ENCODE results near the gene PDCD1LG2.

DNA sequence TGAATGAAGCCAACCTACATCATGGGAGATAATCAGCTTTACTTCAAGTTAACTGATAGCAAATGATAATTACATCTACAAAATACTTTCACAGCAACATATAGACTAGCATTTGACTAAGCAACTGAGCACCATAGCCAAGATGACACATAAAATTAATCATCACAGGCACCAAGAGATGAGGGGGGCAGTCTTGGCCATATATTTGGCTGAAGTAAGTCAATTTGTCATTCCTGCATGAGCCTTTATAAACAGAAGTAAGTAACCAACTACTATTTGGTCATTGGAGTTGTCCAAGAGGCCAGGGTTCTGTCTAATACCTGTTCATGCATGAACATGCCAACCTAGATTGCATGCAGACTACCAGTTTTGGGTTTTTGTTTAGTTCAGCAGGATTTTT is 53.6 kb downstream of the PDCD1LG2 start:
- TF ChIP-seq POLR2AphosphoS5 (IDR thresholded peaks at IDR 0.05; ENCODE audit: low read depth, low read length) (no peak), TCF7L2 (IDR thresholded peaks at IDR 0.05; ENCODE audit: low read depth, low read length) (no peak), SIN3A (IDR thresholded peaks at IDR 0.05; ENCODE audit: borderline replicate concordance, insufficient read depth, low read depth, low read length) (no peak)
- TF ChIP-seq, protein P1, sequence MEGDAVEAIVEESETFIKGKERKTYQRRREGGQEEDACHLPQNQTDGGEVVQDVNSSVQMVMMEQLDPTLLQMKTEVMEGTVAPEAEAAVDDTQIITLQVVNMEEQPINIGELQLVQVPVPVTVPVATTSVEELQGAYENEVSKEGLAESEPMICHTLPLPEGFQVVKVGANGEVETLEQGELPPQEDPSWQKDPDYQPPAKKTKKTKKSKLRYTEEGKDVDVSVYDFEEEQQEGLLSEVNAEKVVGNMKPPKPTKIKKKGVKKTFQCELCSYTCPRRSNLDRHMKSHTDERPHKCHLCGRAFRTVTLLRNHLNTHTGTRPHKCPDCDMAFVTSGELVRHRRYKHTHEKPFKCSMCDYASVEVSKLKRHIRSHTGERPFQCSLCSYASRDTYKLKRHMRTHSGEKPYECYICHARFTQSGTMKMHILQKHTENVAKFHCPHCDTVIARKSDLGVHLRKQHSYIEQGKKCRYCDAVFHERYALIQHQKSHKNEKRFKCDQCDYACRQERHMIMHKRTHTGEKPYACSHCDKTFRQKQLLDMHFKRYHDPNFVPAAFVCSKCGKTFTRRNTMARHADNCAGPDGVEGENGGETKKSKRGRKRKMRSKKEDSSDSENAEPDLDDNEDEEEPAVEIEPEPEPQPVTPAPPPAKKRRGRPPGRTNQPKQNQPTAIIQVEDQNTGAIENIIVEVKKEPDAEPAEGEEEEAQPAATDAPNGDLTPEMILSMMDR (IDR thresholded peaks at IDR 0.05), result no peak

Data from Panc1 (cell line).